HG02763 (cell line): ENCODE measurements around the gene DKK2.

Experiments used
- ATAC-seq: cut with Tn5 transposase; IDR thresholded peaks from one replicate; pipeline ENCODE4 v1.9.1; 2021; ENCODE audit warnings: mild to moderate bottlenecking, moderate library complexity; ENCODE audit not compliant: unreplicated experiment

The DKK2 gene

DNA sequence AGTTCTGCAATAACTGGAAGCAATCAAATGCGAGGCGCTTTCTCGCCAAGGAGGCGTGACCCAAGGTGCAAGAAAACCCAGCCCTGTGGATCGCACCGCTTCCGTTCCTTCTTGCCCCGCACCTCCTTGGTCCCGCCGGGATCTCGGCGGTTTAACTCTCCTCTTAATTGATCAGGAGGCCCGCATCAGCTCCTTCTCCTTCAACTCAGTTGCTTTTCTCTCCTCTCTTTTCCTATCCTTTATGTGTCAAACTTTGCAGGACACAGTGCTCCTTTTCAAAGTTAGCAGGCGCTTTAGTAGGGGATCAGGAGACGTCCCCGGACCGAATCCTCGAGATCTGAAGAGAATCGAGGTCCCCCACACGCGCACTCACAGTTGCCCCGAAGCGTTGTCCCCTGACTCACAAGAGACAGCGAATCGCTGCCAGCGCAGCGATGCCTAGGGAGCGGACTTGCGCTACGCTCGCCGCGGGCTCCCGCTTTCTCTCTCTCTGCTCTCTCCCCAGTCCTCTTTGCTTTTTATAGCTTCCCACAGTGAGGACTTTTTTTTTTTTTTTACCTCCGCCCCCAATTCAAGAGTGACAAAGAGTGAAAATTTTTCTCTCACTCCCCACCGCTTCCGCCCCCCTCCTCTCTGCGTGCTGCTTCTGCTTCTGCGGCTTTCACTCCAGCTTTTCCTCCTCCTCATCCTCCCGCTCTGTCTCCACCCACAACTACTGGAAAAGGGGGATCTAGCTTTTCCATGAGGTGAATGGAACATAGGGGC is at the start of gene DKK2:
TSS of gene DKK2 (minus strand) at position 495 of the 765 bp plus-strand sequence. CDS start 722 bp downstream, outside the sequence.
- ATAC-seq = no peak

- no peak for ATAC-seq
These were observed 41.1 kb upstream of the DKK2 start for GRCh38 chr4:107077192-107077591.

DNA sequence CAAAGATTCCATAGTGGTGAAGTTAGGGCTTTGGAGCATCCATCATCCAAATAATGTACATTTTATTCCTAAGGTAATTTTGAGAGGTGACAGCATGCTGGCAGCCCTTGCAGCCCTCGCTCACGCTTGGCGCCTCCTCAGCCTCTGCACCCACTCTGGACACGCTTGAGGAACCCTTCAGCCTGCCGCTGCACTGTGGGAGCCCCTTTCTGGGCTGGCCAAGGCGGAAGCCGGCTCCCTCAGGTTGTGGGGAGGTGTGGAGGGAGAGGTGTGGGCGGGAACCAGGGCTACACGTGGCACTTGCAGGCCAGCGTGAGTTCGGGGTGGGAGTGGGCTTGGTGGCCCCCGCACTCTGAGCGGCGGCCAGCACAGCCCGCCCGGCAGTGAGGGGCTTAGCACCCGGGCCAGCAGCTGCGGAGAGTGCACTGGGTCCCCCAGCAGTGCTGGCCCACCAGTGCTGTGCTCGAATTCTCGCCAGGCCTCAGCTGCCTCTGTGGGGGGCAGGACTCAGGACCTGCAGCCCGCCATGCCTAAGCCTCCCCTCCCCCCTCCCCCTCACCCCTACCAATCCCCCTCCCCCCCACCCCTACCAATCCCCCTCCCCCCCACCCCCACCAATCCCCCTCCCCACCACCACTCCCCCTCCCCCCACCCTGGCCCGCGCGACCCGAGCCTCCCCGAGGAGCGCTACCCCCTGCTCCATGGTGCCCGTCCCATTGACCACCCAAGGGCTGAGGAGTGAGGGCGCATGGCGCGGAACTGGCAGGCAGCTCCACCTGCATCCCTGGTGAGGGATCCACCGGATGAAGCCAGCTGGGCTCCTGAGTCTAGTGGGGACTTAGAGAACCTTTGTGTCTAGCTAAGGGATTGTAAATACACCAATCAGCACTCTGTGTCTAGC is 37.0 kb upstream of the DKK2 start:
- no peak for ATAC-seq

DNA sequence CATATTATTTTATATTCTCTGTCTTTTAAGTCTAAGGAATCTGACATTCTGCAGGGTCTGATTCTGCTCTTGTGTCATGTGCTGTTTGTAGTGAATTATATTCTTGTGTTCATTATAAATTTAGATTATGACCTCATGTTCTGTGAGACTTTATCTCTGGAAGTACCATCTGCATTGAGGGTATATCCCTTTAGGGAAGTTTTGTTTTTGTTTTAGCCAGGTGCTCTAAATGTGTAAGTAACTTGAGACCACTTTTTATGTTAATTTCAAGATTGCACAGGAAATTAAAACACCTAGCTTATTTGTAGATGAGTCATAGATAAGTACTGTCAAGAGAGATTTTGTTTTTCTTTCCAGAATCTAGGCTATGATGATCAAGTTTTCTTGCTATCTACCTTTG is 35.0 kb upstream of the DKK2 start:
- no peak for ATAC-seq

- peak; percentile 56 for ATAC-seq
These were observed 32.9 kb upstream of the DKK2 start for GRCh38 chr4:107069049-107069448.

DNA sequence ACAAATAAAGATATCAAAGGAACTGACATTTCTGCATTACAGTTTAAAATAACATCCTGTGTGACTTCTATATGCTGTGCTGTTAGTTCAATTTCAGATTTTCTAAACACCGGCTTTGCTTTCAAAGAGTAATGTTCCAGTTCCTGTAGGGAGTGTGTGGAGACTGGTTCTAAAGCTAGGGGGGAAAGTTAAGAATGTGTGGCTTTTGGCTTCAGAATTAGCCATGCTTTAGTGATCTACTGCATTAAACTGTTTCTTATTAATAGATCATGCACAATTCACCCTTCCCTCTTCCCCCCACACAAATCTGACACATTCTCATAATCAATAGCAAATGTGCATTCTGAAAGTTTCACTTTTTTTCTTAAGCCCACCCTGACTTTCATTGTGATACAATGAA is 32.0 kb upstream of the DKK2 start:
- no peak for ATAC-seq

GRCh38 chr4:107066621-107067020 is 30.5 kb upstream of the DKK2 start:
- no peak for ATAC-seq

DNA sequence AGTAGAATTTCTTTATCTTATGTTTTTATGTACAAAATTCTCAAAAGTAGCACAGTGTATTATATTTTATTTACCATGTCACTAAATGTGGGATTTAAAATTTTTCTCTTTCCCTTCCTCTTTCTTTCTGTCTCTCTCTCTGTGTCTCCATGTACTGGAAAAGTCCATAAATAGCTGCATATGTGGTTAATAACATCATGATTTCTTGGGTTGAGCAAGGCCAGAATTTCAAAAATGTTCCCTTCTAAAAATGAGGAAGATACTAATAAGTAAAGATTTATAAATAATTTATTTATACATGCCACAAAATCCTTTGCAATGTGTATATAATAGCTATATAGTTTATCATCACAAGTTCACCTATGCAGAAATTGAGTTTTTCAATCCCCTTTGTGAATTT is 29.1 kb upstream of the DKK2 start:
- no peak for ATAC-seq

- no peak for ATAC-seq
These were observed 24.3 kb upstream of the DKK2 start for GRCh38 chr4:107060388-107060787.

DNA sequence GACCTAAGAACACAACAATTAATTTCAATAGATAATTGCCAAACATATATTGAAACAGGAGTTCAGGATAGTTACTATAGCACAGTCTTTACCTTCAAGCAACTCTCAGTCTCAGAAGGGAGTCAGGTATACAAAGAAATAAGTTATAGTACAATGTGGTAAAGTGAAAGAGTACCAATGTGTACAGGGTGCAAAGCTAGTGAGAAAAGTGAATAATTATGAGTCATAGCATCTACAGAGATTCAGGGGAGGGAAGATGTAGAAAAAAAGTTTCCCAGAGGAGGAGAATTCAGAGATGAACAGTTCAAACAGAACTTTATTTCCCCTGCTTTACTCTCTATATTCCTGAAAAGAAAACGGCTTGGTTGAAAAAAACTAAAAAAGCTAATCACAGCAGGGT is 22.7 kb upstream of the DKK2 start:
- ATAC-seq = no peak

DNA sequence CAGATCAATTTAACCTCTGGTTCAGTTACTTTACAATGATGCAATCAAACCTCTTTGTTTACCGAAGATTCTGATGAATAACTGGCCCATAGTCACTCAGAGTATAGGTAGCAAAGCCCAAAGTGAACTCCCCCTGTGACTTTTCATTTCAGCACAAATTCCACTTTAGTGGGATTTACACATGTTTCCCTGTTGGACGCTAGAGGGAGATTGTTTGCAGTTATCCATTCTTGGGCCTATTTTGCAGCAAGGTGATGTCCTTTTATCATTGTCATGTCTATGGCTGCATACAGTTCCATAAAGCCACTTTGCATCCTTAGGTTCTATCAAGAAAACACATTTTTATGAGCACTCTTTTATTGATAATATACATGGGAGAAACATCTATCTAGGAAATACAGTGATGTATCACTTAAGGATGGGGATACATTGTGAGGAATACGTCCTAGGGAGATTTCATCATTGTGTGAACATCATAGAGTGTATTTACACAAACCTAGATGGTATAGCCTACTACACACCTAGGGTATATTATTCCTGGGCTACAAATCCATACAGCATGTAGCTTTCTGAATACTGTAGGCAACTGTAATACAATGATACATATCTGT is 14.5 kb upstream of the DKK2 start:
- no peak for ATAC-seq

DNA sequence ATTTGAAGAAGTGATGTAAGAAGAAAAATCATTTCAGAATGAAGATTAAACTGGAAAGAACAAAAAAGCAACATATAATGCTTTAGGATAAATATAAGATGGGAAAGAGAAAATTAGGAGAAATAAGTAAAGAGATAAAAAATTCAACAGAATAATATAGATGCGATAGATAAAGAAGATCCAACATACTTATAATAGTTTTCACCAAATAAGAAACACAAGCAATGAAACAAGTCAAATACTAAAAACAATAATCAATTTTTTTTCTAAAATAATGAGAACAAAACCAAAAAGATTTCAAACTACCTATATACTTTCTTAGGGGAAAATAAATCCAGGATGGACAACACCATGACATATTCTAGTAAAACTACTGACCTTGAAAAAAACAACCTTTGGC is 10.1 kb upstream of the DKK2 start:
- ATAC-seq = no peak

- ATAC-seq = no peak
These were observed 8.1 kb upstream of the DKK2 start for GRCh38 chr4:107044170-107044569.

- no peak for ATAC-seq
These were observed 1.1 kb upstream of the DKK2 start for GRCh38 chr4:107037199-107037584.

GRCh38 chr4:107036584-107037198 is 578 bp upstream of the DKK2 start:
- no peak for ATAC-seq

GRCh38 chr4:107034996-107035818 is 906 bp downstream of the DKK2 start:
- no peak for ATAC-seq

DNA sequence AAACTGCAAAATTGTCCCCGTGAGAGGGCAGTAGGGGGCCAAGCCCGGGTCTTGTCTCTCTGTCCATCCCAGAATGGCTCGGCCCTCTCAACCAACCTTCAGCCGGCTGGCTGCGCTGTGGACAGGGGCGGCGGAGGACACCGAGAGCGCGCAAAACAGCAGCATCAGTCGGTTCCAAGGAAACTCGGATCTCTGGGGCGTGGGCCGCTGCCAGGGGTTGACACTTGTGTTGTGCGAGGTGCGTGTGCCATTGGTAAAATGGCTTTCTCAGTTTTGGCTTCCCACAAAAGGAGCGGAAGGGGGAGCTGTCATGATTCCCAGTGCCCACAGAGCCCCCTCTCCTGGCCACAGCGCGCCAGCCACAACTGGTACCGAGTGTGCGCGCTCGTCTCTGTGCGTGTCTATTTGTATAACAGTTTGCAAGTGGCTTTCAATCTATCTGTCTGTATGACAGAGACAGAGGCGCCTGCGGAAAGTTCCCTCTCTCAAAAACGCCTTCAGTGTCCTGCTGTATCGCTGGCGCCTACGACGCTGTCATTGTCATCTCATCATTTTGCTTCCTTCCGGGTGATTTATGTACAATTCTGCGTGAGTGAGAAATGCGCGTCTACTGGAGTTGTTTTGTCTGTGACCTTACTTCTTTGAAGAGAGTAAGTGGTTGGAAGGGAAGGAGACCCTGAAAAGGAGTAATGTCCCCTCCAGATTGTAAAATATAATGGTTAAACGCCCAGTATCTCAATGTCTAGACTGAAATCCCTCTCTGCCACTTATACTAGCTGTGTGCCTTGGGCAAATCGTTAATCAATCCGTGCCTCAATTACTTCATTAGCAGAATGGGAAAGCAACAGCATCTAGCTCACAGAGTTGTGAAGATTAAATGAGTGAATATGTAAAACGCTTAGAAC is 1.8 kb downstream of the DKK2 start:
- ATAC-seq = no peak

GRCh38 chr4:107027379-107027778 is 8.7 kb downstream of the DKK2 start:
- no peak for ATAC-seq

DNA sequence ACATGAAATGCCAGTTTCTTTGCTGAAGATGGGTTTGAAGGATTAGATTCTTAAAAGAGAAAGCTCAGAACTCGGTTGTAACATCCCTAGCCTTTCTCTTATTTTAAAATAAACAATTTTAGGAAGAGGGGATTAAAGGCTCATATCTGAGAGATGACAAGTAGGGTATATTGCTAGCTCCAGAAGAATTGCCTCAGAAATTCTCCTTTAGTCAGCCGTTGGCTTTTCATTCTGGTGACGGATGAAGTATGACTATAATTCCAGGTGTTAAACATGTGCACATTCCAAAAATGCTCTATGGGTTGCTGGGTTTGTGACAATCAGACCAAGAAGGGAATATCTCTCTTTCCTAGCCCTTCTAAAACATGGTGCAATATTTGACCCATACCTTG is 17.8 kb downstream of the DKK2 start:
- no peak for ATAC-seq
